HG02610 (cell line): ENCODE data around the gene SLC29A2.

Source experiments
- ATAC-seq: cut with Tn5 transposase; IDR thresholded peaks from one replicate; pipeline ENCODE4 v1.9.1; 2021; ENCODE audit warnings: mild to moderate bottlenecking, moderate library complexity; ENCODE audit not compliant: unreplicated experiment

SLC29A2 gene

GRCh38 chr11:66371627-66372415 lies at the start of gene SLC29A2:
TSS of gene SLC29A2 (minus strand) at chr11:66371760. CDS start at chr11:66371591, 169 bp downstream.
- ATAC-seq, result peak; percentile 59

GRCh38 chr11:66420671-66421476 lies 49.3 kb upstream of the SLC29A2 start, which contains the start of gene NPAS4:
TSS of gene NPAS4 (plus strand) at chr11:66421035. CDS start at chr11:66421180, 145 bp downstream.
- no peak for ATAC-seq

- ATAC-seq, result no peak
Observed at GRCh38 chr11:66419825-66420224, 48.3 kb upstream of the SLC29A2 start.

- ATAC-seq, result no peak
Observed at GRCh38 chr11:66418986-66419308, 47.4 kb upstream of the SLC29A2 start.

GRCh38 chr11:66418168-66418985 lies 46.8 kb upstream of the SLC29A2 start:
- ATAC-seq, result no peak

- ATAC-seq, result no peak
Observed at GRCh38 chr11:66417000-66417399, 45.4 kb upstream of the SLC29A2 start.

GRCh38 chr11:66415423-66415822 lies 43.9 kb upstream of the SLC29A2 start:
- ATAC-seq, result no peak

GRCh38 chr11:66414120-66414934 lies 42.8 kb upstream of the SLC29A2 start:
- no peak for ATAC-seq

- ATAC-seq, result no peak
Observed at GRCh38 chr11:66413167-66413566, 41.6 kb upstream of the SLC29A2 start.

- no peak for ATAC-seq
Observed at GRCh38 chr11:66412110-66412509, 40.5 kb upstream of the SLC29A2 start.

GRCh38 chr11:66411323-66411722 lies 39.8 kb upstream of the SLC29A2 start:
- ATAC-seq, result no peak

GRCh38 chr11:66410191-66410590 lies 38.6 kb upstream of the SLC29A2 start:
- ATAC-seq, result no peak

- no peak for ATAC-seq
Observed at GRCh38 chr11:66409226-66409625, 37.7 kb upstream of the SLC29A2 start.

GRCh38 chr11:66408488-66409214 lies 37.1 kb upstream of the SLC29A2 start:
- no peak for ATAC-seq

GRCh38 chr11:66407651-66408050 lies 36.1 kb upstream of the SLC29A2 start:
- ATAC-seq, result no peak

GRCh38 chr11:66393954-66394353 lies 22.4 kb upstream of the SLC29A2 start:
- ATAC-seq, result no peak

GRCh38 chr11:66391322-66391721 lies 19.8 kb upstream of the SLC29A2 start:
- no peak for ATAC-seq

- no peak for ATAC-seq
Observed at GRCh38 chr11:66388780-66389386, 17.3 kb upstream of the SLC29A2 start.
